ENCODE measurements around the gene HJV.

GRCh38 chr1:145974721-145975120 is 46.8 kb downstream of the HJV start:
- TF ChIP-seq POLR2A (IDR thresholded peaks at IDR 0.05; ENCODE audit: low read depth, low read length) (no peak), POU2F2 (IDR thresholded peaks at IDR 0.05; ENCODE audit: low read depth, low read length) (no peak), POLR2AphosphoS5 (IDR thresholded peaks at IDR 0.05; ENCODE audit: low read depth, low read length) (no peak)

Measured in GM12891 (cell line).